ENCODE data around the gene TMCO1. TPM values are rescaled to one million over a fixed set of nuclear protein-coding genes. Genes with fewer than 3 reads are reported as not detected.
"Not testable (repeated sequence)": the region's sequence is repeated elsewhere in the genome, so short reads cannot be mapped to it uniquely, and the experiment has no call there.

TMCO1 gene
- total RNA-seq, 1 donor = 31.9 TPM

GRCh38 chr1:165716265-165717051 lies 52.2 kb downstream of the TMCO1 start:
- not testable (repeated sequence) for H3K4me3 ChIP-seq (ENCODE audit: low read length)

GRCh38 chr1:165712764-165713163 lies 55.9 kb downstream of the TMCO1 start:
- H3K4me1 ChIP-seq (ENCODE audit: insufficient read depth, low read length) = no peaks in the 10 kb centered on the region
- no peak overlapping the region for H3K4me3 ChIP-seq (ENCODE audit: low read length)
- H3K27me3 ChIP-seq (ENCODE audit: insufficient read depth, low read length) = no peaks in the 10 kb centered on the region
- no peaks in the 10 kb centered on the region for H3K9me3 ChIP-seq (ENCODE audit: low read depth, low read length)

More at GRCh38 chr1:165716265-165717051, 52.2 kb downstream of the TMCO1 start:
- H3K27me3 ChIP-seq (ENCODE audit: insufficient read depth, low read length); H3K4me1 ChIP-seq (ENCODE audit: insufficient read depth, low read length); H3K9me3 ChIP-seq (ENCODE audit: low read depth, low read length): not testable (repeated sequence)

- Histone ChIP-seq H3K4me3 (ENCODE audit: low read length) (no peak overlapping the region), H3K27me3 (ENCODE audit: insufficient read depth, low read length) (no peaks in the 10 kb centered on the region), H3K9me3 (ENCODE audit: low read depth, low read length) (no peaks in the 10 kb centered on the region), H3K4me1 (ENCODE audit: insufficient read depth, low read length) (no peaks in the 10 kb centered on the region)
Measured at GRCh38 chr1:165707984-165708706, 60.5 kb downstream of the TMCO1 start.

GRCh38 chr1:165703648-165704047 lies 65.0 kb downstream of the TMCO1 start:
- Histone ChIP-seq H3K9me3 (ENCODE audit: low read depth, low read length) (no peaks in the 10 kb centered on the region), H3K4me3 (ENCODE audit: low read length) (no peak overlapping the region), H3K27me3 (ENCODE audit: insufficient read depth, low read length) (no peaks in the 10 kb centered on the region), H3K4me1 (ENCODE audit: insufficient read depth, low read length) (peaks cover 10% of the 10 kb centered on the region)

- H3K4me1 ChIP-seq (ENCODE audit: insufficient read depth, low read length) = peaks cover 17% of the 10 kb centered on the region
- not testable (repeated sequence) for H3K4me3 ChIP-seq (ENCODE audit: low read length); H3K27me3 ChIP-seq (ENCODE audit: insufficient read depth, low read length); H3K9me3 ChIP-seq (ENCODE audit: low read depth, low read length)
Measured at GRCh38 chr1:165701922-165702321, 66.7 kb downstream of the TMCO1 start.

- no peak overlapping the region for H3K4me3 ChIP-seq (ENCODE audit: low read length)
- no peaks in the 10 kb centered on the region for H3K9me3 ChIP-seq (ENCODE audit: low read depth, low read length)
- H3K4me1 ChIP-seq (ENCODE audit: insufficient read depth, low read length) = peaks cover 32% of the 10 kb centered on the region
- no peaks in the 10 kb centered on the region for H3K27me3 ChIP-seq (ENCODE audit: insufficient read depth, low read length)
Measured at GRCh38 chr1:165699577-165699976, 69.1 kb downstream of the TMCO1 start.

GRCh38 chr1:165698761-165699052 lies 70.0 kb downstream of the TMCO1 start:
- H3K4me1 ChIP-seq (ENCODE audit: insufficient read depth, low read length) = peaks cover 32% of the 10 kb centered on the region
- H3K27me3 ChIP-seq (ENCODE audit: insufficient read depth, low read length) = no peaks in the 10 kb centered on the region
- H3K4me3 ChIP-seq (ENCODE audit: low read length) = peak overlapping the region; percentile 91
- no peaks in the 10 kb centered on the region for H3K9me3 ChIP-seq (ENCODE audit: low read depth, low read length)

- H3K4me1 ChIP-seq (ENCODE audit: insufficient read depth, low read length) = peaks cover 32% of the 10 kb centered on the region
- no peaks in the 10 kb centered on the region for H3K9me3 ChIP-seq (ENCODE audit: low read depth, low read length)
- peak within 1 kb of the TSS; percentile 91 for H3K4me3 ChIP-seq (ENCODE audit: low read length)
- H3K27me3 ChIP-seq (ENCODE audit: insufficient read depth, low read length) = no peaks in the 10 kb centered on the region
Measured at GRCh38 chr1:165697881-165698760, 70.5 kb downstream of the TMCO1 start, which contains the start of gene ALDH9A1. Gene ALDH9A1 (minus strand): TSS chr1:165698562. CDS start chr1:165698558, 4 bp downstream.

GRCh38 chr1:165697491-165697880 lies 71.2 kb downstream of the TMCO1 start:
- peaks cover 32% of the 10 kb centered on the region for H3K4me1 ChIP-seq (ENCODE audit: insufficient read depth, low read length)
- peak overlapping the region; percentile 91 for H3K4me3 ChIP-seq (ENCODE audit: low read length)
- H3K27me3 ChIP-seq (ENCODE audit: insufficient read depth, low read length) = no peaks in the 10 kb centered on the region
- H3K9me3 ChIP-seq (ENCODE audit: low read depth, low read length) = no peaks in the 10 kb centered on the region

- Histone ChIP-seq H3K4me3 (ENCODE audit: low read length) (no peak overlapping the region), H3K27me3 (ENCODE audit: insufficient read depth, low read length) (no peaks in the 10 kb centered on the region), H3K4me1 (ENCODE audit: insufficient read depth, low read length) (peaks cover 32% of the 10 kb centered on the region), H3K9me3 (ENCODE audit: low read depth, low read length) (no peaks in the 10 kb centered on the region)
Measured at GRCh38 chr1:165696625-165697100, 72.0 kb downstream of the TMCO1 start.

GRCh38 chr1:165695031-165695430 lies 73.6 kb downstream of the TMCO1 start:
- Histone ChIP-seq H3K9me3 (ENCODE audit: low read depth, low read length) (no peaks in the 10 kb centered on the region), H3K4me1 (ENCODE audit: insufficient read depth, low read length) (peaks cover 32% of the 10 kb centered on the region), H3K4me3 (ENCODE audit: low read length) (no peak overlapping the region), H3K27me3 (ENCODE audit: insufficient read depth, low read length) (no peaks in the 10 kb centered on the region)

GRCh38 chr1:165688046-165688445 lies 80.6 kb downstream of the TMCO1 start:
- Histone ChIP-seq H3K4me1 (ENCODE audit: insufficient read depth, low read length) (peaks cover 13% of the 10 kb centered on the region), H3K27me3 (ENCODE audit: insufficient read depth, low read length) (no peaks in the 10 kb centered on the region), H3K9me3 (ENCODE audit: low read depth, low read length) (no peaks in the 10 kb centered on the region), H3K4me3 (ENCODE audit: low read length) (no peak overlapping the region)

- no peaks in the 10 kb centered on the region for H3K27me3 ChIP-seq (ENCODE audit: insufficient read depth, low read length)
- peaks cover 13% of the 10 kb centered on the region for H3K4me1 ChIP-seq (ENCODE audit: insufficient read depth, low read length)
Measured at GRCh38 chr1:165686971-165687433, 81.7 kb downstream of the TMCO1 start.

GRCh38 chr1:165686121-165686970 lies 82.3 kb downstream of the TMCO1 start:
- no peaks in the 10 kb centered on the region for H3K27me3 ChIP-seq (ENCODE audit: insufficient read depth, low read length)
- no peak overlapping the region for H3K4me3 ChIP-seq (ENCODE audit: low read length)
- H3K9me3 ChIP-seq (ENCODE audit: low read depth, low read length) = no peaks in the 10 kb centered on the region
- peaks cover 13% of the 10 kb centered on the region for H3K4me1 ChIP-seq (ENCODE audit: insufficient read depth, low read length)

More at GRCh38 chr1:165686971-165687433, 81.7 kb downstream of the TMCO1 start:
- no peak overlapping the region for H3K4me3 ChIP-seq (ENCODE audit: low read length)
- H3K9me3 ChIP-seq (ENCODE audit: low read depth, low read length) = no peaks in the 10 kb centered on the region
